GM08714 (cell line): ENCODE results near the gene CDH23.

Experiments used
- H3K4me3 ChIP-seq: fragments of 200-500 bp; sonication (Bioruptor generic); 2 replicates; pipeline ENCODE4 v1.5.1; 2014; ENCODE audit warnings: mild to moderate bottlenecking, low read length, inconsistent platforms
- ZNF274 ChIP-seq: IDR thresholded peaks from 2 replicates; pipeline ENCODE4 v1.6.1; 2012; ENCODE audit warnings: mild to moderate bottlenecking, low read depth, low read length

The CDH23 gene

GRCh38 chr10:71715860-71716259 is 319.1 kb downstream of the CDH23 start:
- H3K4me3 ChIP-seq, result no peak overlapping the region
- TF ChIP-seq ZNF274, result no peak

GRCh38 chr10:71716426-71716825 is 319.7 kb downstream of the CDH23 start:
- H3K4me3 ChIP-seq, result no peak overlapping the region
- TF ChIP-seq ZNF274, result no peak

GRCh38 chr10:71717056-71717455 is 320.3 kb downstream of the CDH23 start:
- TF ChIP-seq ZNF274, result no peak
- H3K4me3 ChIP-seq, result no peak overlapping the region

- no peak for TF ChIP-seq ZNF274
- H3K4me3 ChIP-seq, result no peak overlapping the region
Observed at GRCh38 chr10:71717551-71717951, 320.8 kb downstream of the CDH23 start.

- no peak for TF ChIP-seq ZNF274
- no peak overlapping the region for H3K4me3 ChIP-seq
Observed at GRCh38 chr10:71718165-71718698, 321.5 kb downstream of the CDH23 start.

- no peak for TF ChIP-seq ZNF274
- H3K4me3 ChIP-seq, result no peak overlapping the region
Observed at GRCh38 chr10:71719042-71719441, 322.3 kb downstream of the CDH23 start.

GRCh38 chr10:71719464-71720201 is 322.9 kb downstream of the CDH23 start, which contains the start of gene C10orf105:
C10orf105 (minus strand) TSS chr10:71719778; CDS start chr10:71716337, 3,441 bp downstream.
- no peak for TF ChIP-seq ZNF274
- H3K4me3 ChIP-seq, result no peak within 1 kb of the TSS

- TF ChIP-seq ZNF274, result no peak
Observed at GRCh38 chr10:71720288-71720687, 323.6 kb downstream of the CDH23 start.

GRCh38 chr10:71721313-71721712 is 324.6 kb downstream of the CDH23 start:
- TF ChIP-seq ZNF274, result no peak

More at GRCh38 chr10:71720288-71720687, 323.6 kb downstream of the CDH23 start:
- H3K4me3 ChIP-seq, result no peak overlapping the region

GRCh38 chr10:71722849-71723248 is 326.1 kb downstream of the CDH23 start:
- TF ChIP-seq ZNF274, result no peak
- H3K4me3 ChIP-seq, result no peak overlapping the region

More at GRCh38 chr10:71721313-71721712, 324.6 kb downstream of the CDH23 start:
- no peak overlapping the region for H3K4me3 ChIP-seq

GRCh38 chr10:71723311-71723710 is 326.6 kb downstream of the CDH23 start:
- H3K4me3 ChIP-seq, result no peak overlapping the region
- TF ChIP-seq ZNF274, result no peak

- H3K4me3 ChIP-seq, result no peak overlapping the region
- TF ChIP-seq ZNF274, result no peak
Observed at GRCh38 chr10:71724539-71724938, 327.8 kb downstream of the CDH23 start.

GRCh38 chr10:71725249-71725648 is 328.5 kb downstream of the CDH23 start:
- H3K4me3 ChIP-seq, result no peak overlapping the region
- TF ChIP-seq ZNF274, result no peak

GRCh38 chr10:71725998-71726579 is 329.4 kb downstream of the CDH23 start:
- no peak for TF ChIP-seq ZNF274
- H3K4me3 ChIP-seq, result no peak overlapping the region

GRCh38 chr10:71726580-71727104 is 329.9 kb downstream of the CDH23 start:
- no peak overlapping the region for H3K4me3 ChIP-seq
- TF ChIP-seq ZNF274, result no peak
